Right lobe of liver (tissue), 4 donors: Measurements from ENCODE around the gene ZNF189.

Experiments used
- CTCF ChIP-seq, 4 donors: fragments of 200-600 bp in 3 of 4; fragments of 450-650 bp in 1 of 4; IDR thresholded peaks; one replicate each; pipeline versions ENCODE4 v1.5.1 to v1.8.0; 2016 to 2022; ENCODE audit warnings: antibody characterized with exemption in 4 of 4, mild to moderate bottlenecking in 2 of 4
- POLR2A ChIP-seq: fragments of 450-650 bp; IDR thresholded peaks from one replicate; pipeline ENCODE4 v1.6.1; 2017; ENCODE audit warnings: antibody characterized with exemption, mild to moderate bottlenecking
- donor health status: DM: no; HTN: no; CAD: no.
- donor health status: DM: no; HTN: no; CAD: no.
- donor health status: DM: no; HTN: yes; CAD: no.

DNA sequence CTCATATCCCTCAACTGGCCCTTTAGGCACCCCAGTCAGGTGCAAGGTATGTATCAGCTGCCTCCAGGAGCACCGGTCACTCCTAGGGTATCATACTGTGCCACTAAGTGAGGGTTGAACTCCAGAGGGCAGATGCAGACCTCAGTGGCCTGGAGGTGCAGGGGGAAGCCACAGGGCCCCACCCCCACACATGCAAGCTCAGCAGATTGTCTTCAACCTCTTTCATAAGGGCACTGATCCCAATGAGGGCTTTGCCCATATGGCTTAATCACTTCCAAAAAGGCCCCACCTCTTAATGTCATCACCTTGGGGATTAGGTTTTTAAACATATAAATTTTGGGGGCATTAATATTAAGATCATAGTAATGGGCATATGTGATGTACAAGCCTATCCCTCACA, 42.0 kb upstream of the ZNF189 start:
- TF ChIP-seq POLR2A (no peak), CTCF (IDR thresholded peaks at IDR 0.05) (no peak)
